Type B pancreatic cell (in vitro differentiated cells): ENCODE data around the gene IFT74. TPM values are rescaled to one million over a fixed set of nuclear protein-coding genes. Genes with fewer than 3 reads are reported as not detected.

Experiments used
- DNase-seq: peaks from one replicate; pipeline ENCODE4 v3.0.0; 2021; ENCODE audit warnings: mixed read lengths; ENCODE audit not compliant: unreplicated experiment; ENCODE audit errors: extremely low spot score
- H3K27ac Mint-ChIP-seq: 2 replicates; pipeline ENCODE4 v1.8.0; 2021; ENCODE audit warnings: mild to moderate bottlenecking, mixed read lengths
- H3K27me3 Mint-ChIP-seq: 2 replicates; pipeline ENCODE4 v1.8.0; 2021; ENCODE audit warnings: mixed read lengths
- H3K36me3 Mint-ChIP-seq: 2 replicates; pipeline ENCODE4 v1.8.0; 2021; ENCODE audit warnings: mixed read lengths
- H3K4me1 Mint-ChIP-seq: one replicate; pipeline ENCODE4 v1.8.0; 2021; ENCODE audit warnings: mixed read lengths; ENCODE audit not compliant: unreplicated experiment
- H3K4me3 Mint-ChIP-seq: 2 replicates; pipeline ENCODE4 v1.8.0; 2021; ENCODE audit warnings: mild to moderate bottlenecking, mixed read lengths
- H3K9me3 Mint-ChIP-seq: 2 replicates; pipeline ENCODE4 v1.8.0; 2021; ENCODE audit warnings: mixed read lengths
- total RNA-seq: library from RNA; stranded (reverse); gene quantifications from 2 replicates; pipeline ENCODE4 v1.2.1, GENCODE V29; 2021; ENCODE audit warnings: low replicate concordance
- TF ChIP-seq, protein P1 (sequence below): fragments of 200-600 bp; sonication (generic); conservative IDR thresholded peaks from 2 replicates; pipeline ENCODE4 v1.5.0; 2021; ENCODE audit warnings: antibody characterized with exemption, mild to moderate bottlenecking

Gene IFT74
- total RNA-seq, 1 donor from 2014 or later, result 19.3 TPM

- H3K27ac Mint-ChIP-seq, result no peak within 1 kb of the TSS
These were observed 49.3 kb downstream of the IFT74 start, which contains the start of gene LRRC19 for GRCh38 chr9:27005491-27005890. Gene LRRC19 (minus strand): TSS chr9:27005672. CDS start chr9:26999694, 5,978 bp downstream.

GRCh38 chr9:27019589-27019988 is 63.4 kb downstream of the IFT74 start:
- H3K27me3 Mint-ChIP-seq, result no peaks in the 10 kb centered on the region
- H3K27ac Mint-ChIP-seq, result no peak overlapping the region
- no peak for DNase-seq
- no peak overlapping the region for H3K4me3 Mint-ChIP-seq
- peaks cover 39% of the 10 kb centered on the region for H3K36me3 Mint-ChIP-seq
- H3K4me1 Mint-ChIP-seq, result no peaks in the 10 kb centered on the region
- peaks cover 3% of the 10 kb centered on the region for H3K9me3 Mint-ChIP-seq
- TF ChIP-seq, protein P1, sequence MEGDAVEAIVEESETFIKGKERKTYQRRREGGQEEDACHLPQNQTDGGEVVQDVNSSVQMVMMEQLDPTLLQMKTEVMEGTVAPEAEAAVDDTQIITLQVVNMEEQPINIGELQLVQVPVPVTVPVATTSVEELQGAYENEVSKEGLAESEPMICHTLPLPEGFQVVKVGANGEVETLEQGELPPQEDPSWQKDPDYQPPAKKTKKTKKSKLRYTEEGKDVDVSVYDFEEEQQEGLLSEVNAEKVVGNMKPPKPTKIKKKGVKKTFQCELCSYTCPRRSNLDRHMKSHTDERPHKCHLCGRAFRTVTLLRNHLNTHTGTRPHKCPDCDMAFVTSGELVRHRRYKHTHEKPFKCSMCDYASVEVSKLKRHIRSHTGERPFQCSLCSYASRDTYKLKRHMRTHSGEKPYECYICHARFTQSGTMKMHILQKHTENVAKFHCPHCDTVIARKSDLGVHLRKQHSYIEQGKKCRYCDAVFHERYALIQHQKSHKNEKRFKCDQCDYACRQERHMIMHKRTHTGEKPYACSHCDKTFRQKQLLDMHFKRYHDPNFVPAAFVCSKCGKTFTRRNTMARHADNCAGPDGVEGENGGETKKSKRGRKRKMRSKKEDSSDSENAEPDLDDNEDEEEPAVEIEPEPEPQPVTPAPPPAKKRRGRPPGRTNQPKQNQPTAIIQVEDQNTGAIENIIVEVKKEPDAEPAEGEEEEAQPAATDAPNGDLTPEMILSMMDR, result no peak

More at GRCh38 chr9:27005491-27005890, 49.3 kb downstream of the IFT74 start, which contains the start of gene LRRC19:
- TF ChIP-seq, protein P1, result no peak
- Mint-ChIP-seq H3K4me1 (no peaks in the 10 kb centered on the region), H3K36me3 (no peaks in the 10 kb centered on the region), H3K4me3 (no peak within 1 kb of the TSS), H3K27me3 (no peaks in the 10 kb centered on the region), H3K9me3 (no peaks in the 10 kb centered on the region)
- DNase-seq, result no peak

DNA sequence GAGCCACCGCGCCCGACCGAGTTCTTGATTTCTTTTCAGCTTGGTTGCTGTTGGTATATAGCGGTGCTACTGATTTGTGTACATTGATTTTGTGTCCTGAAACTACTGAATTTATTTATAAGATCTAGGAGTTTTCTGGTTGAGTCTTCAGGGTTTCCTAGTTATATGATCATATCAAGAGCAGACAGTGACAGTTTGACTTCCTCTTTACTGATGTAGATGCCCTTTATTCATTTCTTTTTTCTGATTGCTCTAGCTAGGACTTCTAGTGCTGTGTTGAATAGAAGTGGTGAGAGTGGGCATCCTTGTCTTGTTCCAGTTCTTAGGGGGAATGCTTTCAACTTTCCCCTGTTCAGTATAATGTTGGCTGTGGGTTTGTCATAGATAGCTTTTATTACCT is 66.7 kb downstream of the IFT74 start:
- TF ChIP-seq, protein P1, result no peak
- no peak overlapping the region for H3K27ac Mint-ChIP-seq
- no peaks in the 10 kb centered on the region for H3K4me1 Mint-ChIP-seq
- H3K4me3 Mint-ChIP-seq, result no peak overlapping the region
- no peak for DNase-seq
- H3K27me3 Mint-ChIP-seq, result no peaks in the 10 kb centered on the region
- peaks cover 44% of the 10 kb centered on the region for H3K36me3 Mint-ChIP-seq
- H3K9me3 Mint-ChIP-seq, result peaks cover 3% of the 10 kb centered on the region

- H3K9me3 Mint-ChIP-seq, result no peaks in the 10 kb centered on the region
- no peak overlapping the region for H3K4me3 Mint-ChIP-seq
- H3K4me1 Mint-ChIP-seq, result no peaks in the 10 kb centered on the region
- no peak overlapping the region for H3K27ac Mint-ChIP-seq
- peaks cover 13% of the 10 kb centered on the region for H3K36me3 Mint-ChIP-seq
- H3K27me3 Mint-ChIP-seq, result no peaks in the 10 kb centered on the region
- DNase-seq, result no peak
- TF ChIP-seq, protein P1, result no peak
These were observed 73.0 kb downstream of the IFT74 start for GRCh38 chr9:27029186-27029585.

DNA sequence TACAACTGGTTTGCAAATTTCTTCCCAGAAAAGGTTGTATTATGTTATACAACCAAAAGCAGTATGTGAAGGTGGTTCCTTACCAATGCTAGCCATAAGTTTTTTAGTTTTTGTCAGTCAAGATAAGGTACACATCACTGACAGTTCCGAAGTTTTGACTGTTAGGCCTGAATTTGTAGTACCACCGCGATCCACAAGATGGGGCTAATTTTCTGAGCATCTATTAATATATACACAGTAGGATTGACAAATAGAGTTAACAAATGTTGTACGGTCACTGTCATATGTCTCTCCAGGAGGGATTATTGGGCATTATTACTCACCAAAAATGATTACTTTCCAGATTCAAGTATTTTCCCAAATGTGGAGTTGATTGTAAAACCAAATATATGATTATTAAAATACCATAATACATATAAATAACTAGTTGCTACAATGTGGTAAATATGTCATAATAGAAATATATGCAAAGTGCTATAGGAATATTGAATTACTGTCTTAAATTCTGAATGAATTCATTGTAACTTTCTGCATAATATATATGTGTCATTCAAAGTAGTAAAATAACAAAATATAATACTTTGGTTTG is 77.7 kb downstream of the IFT74 start:
- no peaks in the 10 kb centered on the region for H3K27me3 Mint-ChIP-seq
- no peak overlapping the region for H3K27ac Mint-ChIP-seq
- TF ChIP-seq, protein P1, result peak; percentile 88
- DNase-seq, result no peak
- no peaks in the 10 kb centered on the region for H3K4me1 Mint-ChIP-seq
- H3K36me3 Mint-ChIP-seq, result peaks cover 9% of the 10 kb centered on the region
- no peaks in the 10 kb centered on the region for H3K9me3 Mint-ChIP-seq
- H3K4me3 Mint-ChIP-seq, result no peak overlapping the region
